Thyroid gland (tissue), 4 donors: ENCODE data around the gene ACYP2. TPM values are rescaled to one million over a fixed set of nuclear protein-coding genes. Genes with fewer than 3 reads are reported as not detected.

Experiments
- DNase-seq, 2 donors: peaks; one replicate each; pipeline ENCODE4 v3.0.0-alpha.2; 2019
- H3K27ac ChIP-seq, 3 donors: fragments of 200-600 bp; sonication (generic); 1 replicate in 2 of 3; 2 replicates in 1 of 3; pipeline ENCODE4 v1.5.1; 2016 to 2019; ENCODE audit warnings: mild to moderate bottlenecking in 1 of 3, moderate library complexity in 1 of 3
- H3K27me3 ChIP-seq: fragments of 200-600 bp; sonication (generic); one replicate; pipeline ENCODE4 v1.5.1; 2019
- H3K36me3 ChIP-seq, 2 donors: fragments of 200-600 bp; sonication (generic); one replicate each; pipeline ENCODE4 v1.5.1; 2016 to 2019
- H3K4me1 ChIP-seq, 2 donors: fragments of 200-600 bp; sonication (generic); one replicate each; pipeline ENCODE4 v1.5.1; 2017 to 2019
- H3K4me3 ChIP-seq, 3 donors: fragments of 200-600 bp; sonication (generic); replicated peaks in 1 of 3; 1 replicate in 2 of 3; 2 replicates in 1 of 3; pipeline ENCODE4 v1.5.1; 2016; ENCODE audit warnings: mild to moderate bottlenecking in 1 of 3
- H3K9me3 ChIP-seq: fragments of 200-600 bp; sonication (generic); one replicate; pipeline ENCODE4 v1.5.1; 2017
- POLR2A ChIP-seq, 2 donors: fragments of 450-650 bp; IDR thresholded peaks; one replicate each; pipeline ENCODE4 v1.6.1; 2017; ENCODE audit warnings: antibody characterized with exemption in 2 of 2, mild to moderate bottlenecking in 2 of 2, moderate library complexity in 1 of 2
- WGBS, 2 donors: methylation state at CpG; one replicate each; pipeline ENCODE4 v1.1.5; 2017; 5-methylcytosine and 5-hydroxymethylcytosine counted together
- intact Hi-C: fragments of 100-400 bp; cut with DNase I; formaldehyde crosslinking; loops from one replicate; pipeline ENCODE4 v1.15.1; 2023
- total RNA-seq, 4 donors: library from RNA; depleted of rRNA; stranded (reverse); fragments of >200 nt; gene quantifications; one replicate each; pipeline ENCODE4 v1.2.3, GENCODE V29; 2016
- TF ChIP-seq, protein P1 (sequence below), 6 experiments: fragments of 200-600 bp in 3 of 6; fragments of 450-650 bp in 3 of 6; sonication (generic) in 3 of 6; IDR thresholded peaks; one replicate each; pipeline ENCODE4 v1.5.1; 2016 to 2019; ENCODE audit warnings: antibody characterized with exemption in 6 of 6, mild to moderate bottlenecking in 2 of 6, inconsistent platforms in 1 of 6, moderate library complexity in 1 of 6

Gene ACYP2
- total RNA-seq, 4 donors from 2014 or later: 14.1 to 29.2 (median 26.2) TPM

DNA sequence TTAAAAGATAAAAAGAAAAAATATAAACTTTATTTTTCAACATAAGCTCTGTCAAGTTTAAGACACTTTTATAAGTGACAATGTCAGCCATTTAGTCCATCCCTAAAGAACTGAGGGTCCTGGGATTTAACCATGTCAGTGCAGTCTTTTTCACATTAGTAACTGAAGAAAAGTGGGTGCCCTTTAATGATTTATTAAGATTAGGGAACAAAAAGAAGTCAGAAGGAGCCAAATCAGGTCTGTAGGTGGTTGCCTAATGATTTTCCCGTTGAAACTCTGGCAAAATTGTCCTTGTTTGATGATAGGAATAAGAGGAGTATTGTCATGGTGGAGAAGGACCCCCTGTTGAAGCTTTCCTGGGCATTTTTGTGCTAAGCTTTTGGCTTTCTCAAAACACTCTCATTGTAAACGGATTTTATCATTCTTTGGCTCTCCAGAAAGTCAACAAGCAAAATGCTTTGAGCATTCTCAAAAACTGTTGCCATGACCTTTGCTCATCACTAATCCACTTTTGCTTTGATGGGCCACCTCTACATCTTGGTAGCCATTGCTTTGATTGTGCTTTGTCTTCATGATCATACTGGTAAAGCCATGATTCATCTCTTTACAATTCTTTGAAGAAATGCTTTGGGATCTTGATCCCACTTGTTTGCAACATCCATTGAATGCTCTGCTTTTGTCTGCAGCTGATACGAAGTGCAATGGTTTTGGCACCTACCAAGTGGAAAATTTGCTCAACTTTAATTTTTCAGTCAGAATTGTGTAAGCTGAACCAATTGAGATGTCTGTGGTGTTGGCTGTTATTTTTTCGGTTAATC, 118.6 kb downstream of the ACYP2 start:
- no peak for DNase-seq
- H3K36me3 ChIP-seq: no peaks in the 10 kb centered on the region
- WGBS, 2 donors: 54 to 73% methylated on average over 4 of the region's 4 CpGs
- no peak for TF ChIP-seq POLR2A (IDR thresholded peaks at IDR 0.05)
- TF ChIP-seq, protein P1, sequence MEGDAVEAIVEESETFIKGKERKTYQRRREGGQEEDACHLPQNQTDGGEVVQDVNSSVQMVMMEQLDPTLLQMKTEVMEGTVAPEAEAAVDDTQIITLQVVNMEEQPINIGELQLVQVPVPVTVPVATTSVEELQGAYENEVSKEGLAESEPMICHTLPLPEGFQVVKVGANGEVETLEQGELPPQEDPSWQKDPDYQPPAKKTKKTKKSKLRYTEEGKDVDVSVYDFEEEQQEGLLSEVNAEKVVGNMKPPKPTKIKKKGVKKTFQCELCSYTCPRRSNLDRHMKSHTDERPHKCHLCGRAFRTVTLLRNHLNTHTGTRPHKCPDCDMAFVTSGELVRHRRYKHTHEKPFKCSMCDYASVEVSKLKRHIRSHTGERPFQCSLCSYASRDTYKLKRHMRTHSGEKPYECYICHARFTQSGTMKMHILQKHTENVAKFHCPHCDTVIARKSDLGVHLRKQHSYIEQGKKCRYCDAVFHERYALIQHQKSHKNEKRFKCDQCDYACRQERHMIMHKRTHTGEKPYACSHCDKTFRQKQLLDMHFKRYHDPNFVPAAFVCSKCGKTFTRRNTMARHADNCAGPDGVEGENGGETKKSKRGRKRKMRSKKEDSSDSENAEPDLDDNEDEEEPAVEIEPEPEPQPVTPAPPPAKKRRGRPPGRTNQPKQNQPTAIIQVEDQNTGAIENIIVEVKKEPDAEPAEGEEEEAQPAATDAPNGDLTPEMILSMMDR (IDR thresholded peaks at IDR 0.05): no peak
- no peak overlapping the region for H3K4me3 ChIP-seq
- H3K27ac ChIP-seq: no peak overlapping the region
- intact Hi-C loops: no loop called here
- H3K27me3 ChIP-seq: no peaks in the 10 kb centered on the region
- H3K9me3 ChIP-seq: no peaks in the 10 kb centered on the region
- H3K4me1 ChIP-seq: no peaks in the 10 kb centered on the region

DNA sequence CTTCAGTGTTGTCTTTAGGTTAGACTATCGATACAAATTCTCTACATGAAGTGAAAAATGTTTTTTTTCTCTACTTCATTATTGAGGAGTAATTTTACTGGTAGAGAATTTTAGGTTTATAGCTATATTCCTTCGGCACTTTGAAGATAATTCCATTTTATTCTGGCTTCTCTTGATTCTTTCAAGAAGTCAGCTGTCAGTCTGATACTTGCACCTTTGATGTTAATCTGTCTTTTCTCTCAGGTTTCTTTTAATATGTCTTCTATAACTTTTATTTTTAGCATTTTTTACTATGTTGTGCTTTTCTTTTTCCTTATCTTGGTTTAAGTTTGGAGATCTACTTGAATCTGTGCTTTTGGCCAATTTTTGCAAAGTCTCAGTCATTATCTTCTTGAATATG, 122.0 kb downstream of the ACYP2 start:
- TF ChIP-seq POLR2A (IDR thresholded peaks at IDR 0.05): no peak
- TF ChIP-seq, protein P1 (IDR thresholded peaks at IDR 0.05): no peak
- Histone ChIP-seq H3K27me3 (no peaks in the 10 kb centered on the region), H3K27ac (no peak overlapping the region), H3K4me3 (no peak overlapping the region), H3K9me3 (no peaks in the 10 kb centered on the region), H3K36me3 (no peaks in the 10 kb centered on the region), H3K4me1 (peaks cover 17 to 19% of the 10 kb centered on the region in 2 donors)
- WGBS, 2 donors: 96 to 99% methylated on average over 2 of the region's 2 CpGs
- no peak for DNase-seq
- intact Hi-C loops: no loop called here

DNA sequence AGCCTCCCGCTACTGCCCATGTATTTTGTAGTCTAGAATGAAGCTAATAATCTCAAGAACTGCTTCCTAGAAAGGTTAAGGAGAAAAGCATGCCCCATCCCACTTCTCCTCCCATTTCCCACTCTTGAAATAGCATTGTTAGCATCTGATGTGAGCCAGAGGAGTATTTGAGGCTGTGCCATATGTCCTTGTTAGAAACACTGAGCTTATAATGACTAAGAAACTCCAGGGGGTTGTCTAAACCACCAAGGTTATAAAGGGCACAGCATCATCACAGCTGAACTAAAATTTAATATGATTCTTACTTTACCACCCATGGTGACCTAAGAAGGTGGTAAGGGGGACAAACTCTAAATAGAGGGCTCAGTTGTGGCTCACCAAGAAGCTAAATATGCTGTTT, 124.0 kb downstream of the ACYP2 start:
- Histone ChIP-seq H3K4me1 (peaks cover 17 to 19% of the 10 kb centered on the region in 2 donors), H3K27ac (peak overlapping the region in 1 of 3 donors; percentile 12), H3K9me3 (no peaks in the 10 kb centered on the region), H3K4me3 (no peak overlapping the region), H3K27me3 (no peaks in the 10 kb centered on the region), H3K36me3 (no peaks in the 10 kb centered on the region)
- no peak for TF ChIP-seq POLR2A (IDR thresholded peaks at IDR 0.05)
- TF ChIP-seq, protein P1 (IDR thresholded peaks at IDR 0.05): no peak
- no peak for DNase-seq
- 87 to 94% methylated on average over 1 of the region's 1 CpG for WGBS, 2 donors
- intact Hi-C loops: no loop called here

DNA sequence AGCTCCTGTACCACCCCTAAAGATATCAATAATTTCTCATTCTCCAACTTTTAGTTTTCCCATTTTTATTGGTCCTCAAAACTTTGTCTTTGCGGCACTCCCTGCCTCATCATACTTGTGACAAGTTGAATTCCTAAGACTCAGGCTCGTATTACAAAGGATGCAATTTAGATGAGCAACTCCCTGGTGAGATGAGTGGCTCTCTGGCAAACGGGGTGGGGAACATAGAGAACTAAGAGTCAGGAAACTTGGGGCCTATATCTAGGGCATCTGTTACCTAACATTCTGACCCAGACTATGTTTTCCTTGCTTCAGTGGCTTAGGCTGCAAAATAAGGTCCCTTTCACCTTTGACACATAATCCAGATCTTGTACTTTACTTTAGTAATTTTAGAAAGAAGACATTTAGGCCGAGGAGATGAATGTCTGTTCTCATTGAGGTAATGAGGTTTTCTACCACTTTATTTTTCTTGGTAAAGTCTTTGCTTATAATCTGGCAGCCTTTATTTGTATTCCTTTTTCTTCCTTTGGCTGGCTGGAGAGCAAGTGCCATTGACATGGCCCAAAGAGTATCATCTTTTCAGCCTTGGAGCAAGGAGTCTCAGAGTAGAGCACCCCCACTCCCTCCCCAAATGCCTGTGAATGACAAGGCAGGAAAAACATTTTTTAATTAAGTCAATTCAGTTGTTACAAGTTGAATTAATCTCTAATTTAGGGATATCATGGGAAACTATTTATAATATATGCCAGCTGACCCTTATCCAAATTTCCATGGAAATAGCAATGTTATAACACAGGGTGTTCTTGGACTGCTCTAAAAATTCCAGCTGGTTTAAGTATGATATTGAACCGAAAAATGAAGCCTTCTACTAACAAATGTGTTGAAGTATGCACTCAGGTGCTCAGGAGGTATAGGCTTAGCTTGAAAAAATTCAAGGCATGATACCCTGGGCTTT, 125.4 kb downstream of the ACYP2 start:
- peak overlapping the region; percentile 69 to 80 (median 69) for H3K27ac ChIP-seq
- H3K4me3 ChIP-seq: no peak overlapping the region

More for the DNA sequence above, 125.4 kb downstream of the ACYP2 start:
- TF ChIP-seq POLR2A (IDR thresholded peaks at IDR 0.05): no peak
- TF ChIP-seq, protein P1 (IDR thresholded peaks at IDR 0.05): no peak
- DNase-seq: peak; percentile 22 to 27
- Histone ChIP-seq H3K9me3 (no peaks in the 10 kb centered on the region), H3K36me3 (no peaks in the 10 kb centered on the region), H3K27me3 (no peaks in the 10 kb centered on the region), H3K4me1 (peaks cover 17 to 19% of the 10 kb centered on the region in 2 donors)
- WGBS, 2 donors: 25 to 34% methylated on average over 5 of the region's 5 CpGs
- intact Hi-C loops: no loop called here
